Right atrium auricular region (tissue), 2 donors: ENCODE results near the gene LPP. TPM values are rescaled to one million over a fixed set of nuclear protein-coding genes. Genes with fewer than 3 reads are reported as not detected.

Source experiments
- DNase-seq: peaks from one replicate; pipeline ENCODE4 v3.0.0-alpha.2; 2019; ENCODE audit warnings: low spot score
- H3K27ac ChIP-seq, 2 donors: fragments of 200-600 bp; sonication (generic); 1 replicate in 1 of 2; 2 replicates in 1 of 2; pipeline ENCODE4 v1.5.1; 2016 to 2019
- H3K27me3 ChIP-seq, 2 donors: fragments of 200-600 bp; sonication (generic); one replicate each; pipeline versions ENCODE4 v1.5.1 to v1.6.0; 2017 to 2019
- H3K36me3 ChIP-seq: fragments of 200-600 bp; sonication (generic); one replicate; pipeline ENCODE4 v1.5.1; 2016
- H3K4me1 ChIP-seq, 2 donors: fragments of 200-600 bp; sonication (generic); one replicate each; pipeline versions ENCODE4 v1.5.1 to v1.6.0; 2017 to 2019
- H3K4me3 ChIP-seq, 2 donors: fragments of 200-600 bp; sonication (generic); 1 replicate in 1 of 2; 2 replicates in 1 of 2; pipeline ENCODE4 v1.5.1; 2017 to 2019; ENCODE audit warnings: mild to moderate bottlenecking in 1 of 2, moderate library complexity in 1 of 2
- H3K9me3 ChIP-seq, 2 donors: fragments of 200-600 bp; sonication (generic); one replicate each; pipeline ENCODE4 v1.5.1; 2019
- CTCF ChIP-seq, 2 donors: fragments of 200-600 bp; sonication (generic); IDR thresholded peaks; one replicate each; pipeline ENCODE4 v1.5.1; 2019; ENCODE audit warnings: antibody characterized with exemption in 2 of 2
- total RNA-seq, 2 donors: library from RNA; depleted of rRNA; stranded (reverse); fragments of >200 nt; gene quantifications; one replicate each; pipeline ENCODE4 v1.1.0, GENCODE V29; 2016

LPP gene
- total RNA-seq, 2 donors from 2014 or later: 117 to 186 TPM

GRCh38 chr3:188286087-188286513, 132.1 kb downstream of the LPP start:
- peak; percentile 89 for DNase-seq
- H3K4me3 ChIP-seq: no peak overlapping the region
- no peaks in the 10 kb centered on the region for H3K9me3 ChIP-seq
- TF ChIP-seq CTCF (IDR thresholded peaks at IDR 0.05): no peak
- H3K27me3 ChIP-seq: no peaks in the 10 kb centered on the region
- peaks cover 0 to 81% of the 10 kb centered on the region in 2 donors for H3K4me1 ChIP-seq
- H3K27ac ChIP-seq: peak overlapping the region; percentile 75 to 86
- no peaks in the 10 kb centered on the region for H3K36me3 ChIP-seq

GRCh38 chr3:188287339-188287738, 133.4 kb downstream of the LPP start:
- H3K9me3 ChIP-seq: no peaks in the 10 kb centered on the region
- no peak for DNase-seq
- TF ChIP-seq CTCF (IDR thresholded peaks at IDR 0.05): no peak
- no peaks in the 10 kb centered on the region for H3K27me3 ChIP-seq
- H3K4me1 ChIP-seq: peaks cover 0 to 81% of the 10 kb centered on the region in 2 donors
- no peak overlapping the region for H3K4me3 ChIP-seq
- no peaks in the 10 kb centered on the region for H3K36me3 ChIP-seq
- peak overlapping the region; percentile 75 to 86 for H3K27ac ChIP-seq

GRCh38 chr3:188287762-188288505, 134.0 kb downstream of the LPP start:
- Histone ChIP-seq H3K36me3 (no peaks in the 10 kb centered on the region), H3K4me3 (no peak overlapping the region), H3K9me3 (no peaks in the 10 kb centered on the region), H3K27me3 (no peaks in the 10 kb centered on the region), H3K27ac (peak overlapping the region; percentile 75 to 86), H3K4me1 (peaks cover 0 to 75% of the 10 kb centered on the region in 2 donors)
- TF ChIP-seq CTCF (IDR thresholded peaks at IDR 0.05): no peak
- no peak for DNase-seq

GRCh38 chr3:188292251-188292650, 138.3 kb downstream of the LPP start:
- peaks cover 0 to 64% of the 10 kb centered on the region in 2 donors for H3K4me1 ChIP-seq
- H3K9me3 ChIP-seq: no peaks in the 10 kb centered on the region
- no peak overlapping the region for H3K27ac ChIP-seq
- H3K27me3 ChIP-seq: no peaks in the 10 kb centered on the region
- no peak overlapping the region for H3K4me3 ChIP-seq
- H3K36me3 ChIP-seq: no peaks in the 10 kb centered on the region
- no peak for DNase-seq
- no peak for TF ChIP-seq CTCF (IDR thresholded peaks at IDR 0.05)

- no peaks in the 10 kb centered on the region for H3K27me3 ChIP-seq
- no peak overlapping the region for H3K27ac ChIP-seq
- no peaks in the 10 kb centered on the region for H3K36me3 ChIP-seq
- no peaks in the 10 kb centered on the region for H3K9me3 ChIP-seq
- DNase-seq: no peak
- no peak overlapping the region for H3K4me3 ChIP-seq
- H3K4me1 ChIP-seq: peaks cover 0 to 64% of the 10 kb centered on the region in 2 donors
- TF ChIP-seq CTCF (IDR thresholded peaks at IDR 0.05): no peak
Measured at GRCh38 chr3:188292827-188293226, 138.9 kb downstream of the LPP start.

GRCh38 chr3:188294113-188294512, 140.2 kb downstream of the LPP start:
- TF ChIP-seq CTCF (IDR thresholded peaks at IDR 0.05): no peak
- Histone ChIP-seq H3K27ac (peak overlapping the region in 1 of 2 donors; percentile 88), H3K36me3 (no peaks in the 10 kb centered on the region), H3K4me1 (peaks cover 0 to 64% of the 10 kb centered on the region in 2 donors), H3K4me3 (no peak overlapping the region), H3K9me3 (no peaks in the 10 kb centered on the region), H3K27me3 (no peaks in the 10 kb centered on the region)
- DNase-seq: no peak
